HG02943 (cell line): ENCODE data around the gene CCL15.
"Not testable (repeated sequence)": the region's sequence is repeated elsewhere in the genome, so short reads cannot be mapped to it uniquely, and the experiment has no call there.

Experiments used
- ATAC-seq: cut with Tn5 transposase; IDR thresholded peaks from one replicate; pipeline ENCODE4 v1.9.1; 2021; ENCODE audit warnings: mild to moderate bottlenecking, low read depth, moderate library complexity; ENCODE audit not compliant: unreplicated experiment

Gene CCL15

DNA sequence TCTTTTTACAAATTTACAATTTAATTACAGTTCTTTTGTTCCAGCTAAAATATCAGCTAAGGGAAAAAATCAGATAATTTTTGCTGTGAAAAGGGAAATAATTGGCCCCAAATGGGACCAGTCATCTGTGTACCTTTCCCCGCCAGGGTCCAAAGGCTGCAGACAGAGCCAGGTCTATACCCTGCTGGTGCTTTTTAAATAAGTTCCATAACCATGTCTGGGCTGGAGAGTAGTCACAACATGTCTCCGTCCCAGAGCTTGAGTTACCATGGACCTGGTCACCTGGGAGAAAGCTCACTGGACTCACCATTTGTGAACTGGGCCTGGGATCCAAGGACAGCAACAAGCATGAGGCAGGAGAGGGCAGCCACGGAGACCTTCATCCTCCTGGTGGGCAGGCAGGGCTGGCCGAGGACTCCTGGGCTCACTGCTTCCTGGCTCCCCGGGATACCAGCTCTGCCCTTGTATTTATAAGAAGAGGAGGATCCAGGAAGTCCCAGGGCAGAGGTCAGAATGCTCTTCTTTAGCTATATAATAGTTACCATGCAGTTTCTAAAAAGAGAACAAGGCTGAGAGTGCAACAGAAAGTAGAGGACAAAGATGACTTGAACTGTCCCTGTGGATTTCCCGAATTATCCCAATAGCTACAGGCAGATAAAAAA is at the start of gene CCL15:
TSS of gene CCL15 (minus strand) at position 444 of the 662 bp plus-strand sequence. CDS start at position 383, 61 bp downstream.
- ATAC-seq: no peak

DNA sequence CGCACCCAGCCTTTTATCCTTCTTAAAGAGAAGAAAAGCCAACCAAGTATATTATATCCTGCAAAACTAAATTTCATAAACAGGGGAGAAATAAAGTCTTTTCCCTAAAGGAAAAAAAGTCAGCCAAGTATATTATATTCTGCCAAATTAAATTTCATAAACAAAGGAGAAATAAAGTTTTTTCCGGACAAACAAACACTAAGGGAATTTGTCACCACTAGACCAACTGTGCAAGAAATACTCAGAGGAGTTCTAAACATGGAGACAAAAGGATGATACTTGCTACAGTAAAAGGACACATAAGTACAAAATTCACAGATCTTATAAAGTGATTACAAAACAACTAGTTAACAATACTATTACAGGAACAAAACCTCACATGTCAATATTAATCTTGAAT is 48.3 kb upstream of the CCL15 start:
- no peak for ATAC-seq

- no peak for ATAC-seq
Observed at GRCh38 chr17:36048066-36048465, 46.7 kb upstream of the CCL15 start.

DNA sequence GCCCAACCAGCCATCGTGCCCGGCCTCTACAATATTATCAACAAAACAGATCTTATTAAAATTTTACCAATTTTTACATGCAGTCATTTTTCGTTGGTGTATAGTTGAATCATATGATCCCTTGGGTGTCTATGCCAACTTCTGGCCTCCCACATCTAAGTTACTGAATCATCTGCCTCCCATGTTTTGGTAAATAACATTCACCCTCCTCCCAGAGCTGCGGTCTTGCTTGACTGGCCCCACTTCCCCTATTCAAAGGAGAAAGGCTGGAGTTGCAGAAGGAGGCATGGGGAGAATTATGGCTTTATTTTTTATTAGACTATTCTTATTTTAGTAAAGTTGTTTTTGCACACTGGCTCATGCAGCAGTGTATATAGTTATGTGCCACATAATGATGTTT is 34.9 kb upstream of the CCL15 start:
- no peak for ATAC-seq

GRCh38 chr17:36034127-36034526 is 32.8 kb upstream of the CCL15 start:
- ATAC-seq: no peak

DNA sequence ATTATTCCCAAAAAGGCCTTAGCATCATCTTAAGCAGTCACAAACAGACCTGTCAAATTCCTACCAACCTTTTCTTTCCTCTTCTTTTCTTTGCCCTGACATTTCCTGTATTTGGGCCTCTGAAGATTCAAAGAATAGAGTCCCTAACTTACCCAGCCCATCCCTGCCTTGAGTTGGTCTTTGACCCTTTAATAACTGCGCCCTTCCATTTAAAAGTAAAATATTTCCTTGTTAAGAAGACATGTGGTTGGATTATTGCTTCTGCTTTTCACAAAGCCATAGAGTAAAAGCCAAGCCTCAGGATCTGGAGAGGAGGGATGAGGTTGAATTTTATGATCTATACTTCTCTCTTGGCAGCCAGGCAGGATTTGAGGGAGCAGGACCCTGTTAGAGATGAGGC is 29.6 kb upstream of the CCL15 start:
- ATAC-seq: no peak

- no peak for ATAC-seq
Observed at GRCh38 chr17:36027761-36028160, 26.4 kb upstream of the CCL15 start.

DNA sequence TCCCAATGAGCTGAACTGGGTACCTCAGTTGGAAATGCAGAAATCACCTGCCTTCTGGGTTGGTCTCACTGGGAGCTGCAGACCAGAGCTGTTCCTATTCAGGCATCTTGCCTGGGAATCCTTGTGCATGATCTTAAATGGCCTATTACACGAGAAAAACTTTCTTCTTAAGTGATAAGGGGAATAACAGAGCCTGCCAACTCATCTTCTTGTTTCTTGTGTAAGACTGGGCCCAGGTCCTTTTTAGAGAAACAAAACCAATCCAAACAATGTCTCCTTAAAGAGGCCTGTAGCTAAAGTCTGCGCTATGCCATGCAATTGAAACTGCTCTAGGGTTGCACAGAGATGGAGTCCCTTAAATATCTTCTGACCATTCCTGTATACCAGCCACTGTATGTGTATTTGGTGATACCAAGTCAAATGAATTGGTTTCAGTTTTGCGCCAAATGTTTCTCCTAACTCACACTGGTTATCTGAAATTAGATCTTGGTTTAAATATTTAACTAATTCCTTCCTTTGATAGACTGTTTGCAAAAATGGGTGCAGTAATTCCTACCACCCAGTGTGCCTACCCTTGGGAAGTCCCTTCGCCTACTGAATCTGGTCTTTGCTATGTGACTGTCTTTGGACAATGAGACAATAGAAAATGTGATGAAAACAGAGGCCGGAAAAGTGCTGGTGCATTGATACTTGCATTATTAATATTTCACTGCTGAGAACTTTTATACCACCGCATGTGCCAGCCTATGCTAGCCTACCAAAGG is 22.9 kb upstream of the CCL15 start:
- no peak for ATAC-seq

- ATAC-seq: no peak
Observed at GRCh38 chr17:36019423-36019822, 18.1 kb upstream of the CCL15 start.

GRCh38 chr17:36017799-36018198 is 16.4 kb upstream of the CCL15 start, which contains the start of gene CCL23:
CCL23 (minus strand) TSS chr17:36017972; CDS start chr17:36017897, 75 bp downstream.
- no peak for ATAC-seq

DNA sequence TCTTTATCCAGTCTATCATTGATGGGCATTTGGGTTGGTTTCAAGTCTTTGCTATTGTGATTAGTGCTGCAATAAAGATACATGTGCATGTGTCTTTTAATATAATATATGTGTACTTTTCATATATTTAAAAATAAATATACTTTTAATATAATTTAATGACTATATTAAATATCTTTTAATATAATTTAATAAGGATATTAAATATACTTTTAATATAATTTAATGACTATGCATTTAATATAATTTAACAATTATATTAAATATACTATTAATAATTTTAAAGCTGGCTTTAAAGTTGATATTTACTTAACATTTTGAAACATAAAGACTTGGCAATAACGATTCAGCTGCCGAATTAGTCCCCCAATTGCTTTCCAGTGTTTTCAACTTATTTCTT is 15.2 kb upstream of the CCL15 start:
- ATAC-seq: no peak

DNA sequence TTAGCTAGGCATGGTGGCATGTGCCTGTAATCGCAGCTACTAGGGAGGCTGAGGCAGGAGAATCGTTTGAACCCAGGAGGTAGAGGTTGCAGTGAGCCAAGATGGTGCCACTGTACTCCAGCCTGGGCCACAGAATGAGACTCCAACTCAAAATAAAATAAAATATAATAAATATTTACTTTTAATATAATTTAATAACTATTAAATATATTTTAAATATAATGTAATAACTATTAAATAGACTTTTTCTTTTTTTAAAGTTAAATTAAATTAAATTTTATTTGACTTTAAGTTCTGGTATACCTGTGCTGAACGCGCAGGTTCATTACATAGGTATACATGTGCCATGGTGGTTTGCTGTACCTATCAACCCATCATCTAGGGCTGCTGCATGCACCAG is 14.5 kb upstream of the CCL15 start:
- not testable (repeated sequence) for ATAC-seq

- ATAC-seq: no peak
Observed at GRCh38 chr17:36014946-36015345, 13.6 kb upstream of the CCL15 start.

DNA sequence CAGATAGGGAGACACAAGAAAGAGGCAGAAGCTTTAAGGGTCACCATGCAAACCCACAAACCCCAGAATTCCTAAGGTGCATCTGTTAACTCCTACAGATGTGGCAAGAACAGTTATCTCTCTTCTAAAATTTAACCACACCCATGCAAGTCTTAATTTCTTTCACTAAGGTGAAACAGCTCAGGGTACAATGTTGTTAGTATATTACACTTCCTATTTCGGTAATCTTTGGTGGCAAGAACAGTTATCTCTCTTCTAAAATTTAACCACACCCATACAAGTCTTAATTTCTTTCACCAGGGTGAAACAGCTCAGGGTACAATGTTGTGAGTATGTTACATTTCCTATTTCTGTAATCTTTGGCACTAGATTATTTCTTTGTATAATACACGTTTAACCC is 9.8 kb upstream of the CCL15 start:
- no peak for ATAC-seq

- no peak for ATAC-seq
Observed at GRCh38 chr17:36008998-36009665, 7.8 kb upstream of the CCL15 start.

DNA sequence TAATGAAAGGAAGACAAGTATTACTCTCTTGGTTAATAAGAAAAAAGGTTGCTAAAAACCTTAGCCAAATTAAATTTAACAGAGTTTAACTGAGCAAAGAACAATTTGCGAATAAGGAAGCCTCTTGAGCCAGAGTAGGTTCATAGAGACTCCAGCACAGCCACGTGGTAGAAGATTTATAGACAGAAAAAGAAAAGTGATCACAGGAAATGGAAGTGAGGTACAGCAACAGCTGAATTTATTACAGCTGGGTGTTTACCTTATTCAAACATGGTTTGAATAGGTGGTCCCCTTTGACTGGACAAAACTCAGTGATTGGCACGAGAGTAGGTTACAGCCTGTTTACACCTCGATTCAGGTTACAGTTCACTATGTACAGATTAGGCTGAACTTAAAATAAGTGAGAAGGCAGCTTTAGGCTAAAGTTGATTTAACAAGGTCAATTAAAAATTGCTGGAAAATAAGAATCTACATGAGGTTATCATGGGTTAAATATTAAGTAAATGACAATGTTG is 3.3 kb upstream of the CCL15 start:
- ATAC-seq: no peak

GRCh38 chr17:36002631-36003030 is 1.3 kb upstream of the CCL15 start:
- ATAC-seq: no peak

DNA sequence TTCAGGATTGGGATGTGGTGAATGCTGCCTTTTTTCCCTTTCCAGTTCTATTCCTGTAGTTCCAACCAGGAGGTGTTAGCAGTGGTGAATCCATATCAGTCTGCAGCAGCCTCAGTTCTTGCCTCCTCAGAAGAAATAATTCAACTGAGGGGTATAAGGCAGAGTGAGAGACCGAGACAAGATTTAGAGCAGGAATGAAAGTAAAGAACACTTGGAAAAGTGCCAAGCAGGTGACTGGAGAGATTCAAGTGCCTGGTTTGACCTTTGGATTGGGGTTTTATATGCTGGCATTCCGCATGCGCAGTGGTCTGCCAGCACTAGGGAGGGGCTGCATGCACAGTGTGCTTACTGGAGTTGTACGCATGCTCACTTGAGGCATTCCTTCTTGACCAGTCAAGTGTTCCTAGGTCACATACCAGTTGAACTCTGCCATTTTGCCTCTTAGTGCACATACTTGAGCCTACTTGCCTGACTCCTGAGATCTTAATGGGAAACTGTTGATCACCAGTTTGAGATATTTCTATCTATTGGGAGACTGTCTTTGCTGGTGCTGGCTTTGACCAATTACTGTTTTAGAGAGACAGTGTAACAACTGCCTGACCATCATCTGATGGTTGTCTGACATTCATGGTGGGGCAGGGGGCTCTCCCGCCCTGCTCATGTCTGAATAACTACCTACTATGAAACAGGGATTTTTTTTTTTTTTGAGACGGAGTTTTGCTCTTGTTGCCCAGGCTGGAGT is 680 bp upstream of the CCL15 start:
- ATAC-seq: no peak

DNA sequence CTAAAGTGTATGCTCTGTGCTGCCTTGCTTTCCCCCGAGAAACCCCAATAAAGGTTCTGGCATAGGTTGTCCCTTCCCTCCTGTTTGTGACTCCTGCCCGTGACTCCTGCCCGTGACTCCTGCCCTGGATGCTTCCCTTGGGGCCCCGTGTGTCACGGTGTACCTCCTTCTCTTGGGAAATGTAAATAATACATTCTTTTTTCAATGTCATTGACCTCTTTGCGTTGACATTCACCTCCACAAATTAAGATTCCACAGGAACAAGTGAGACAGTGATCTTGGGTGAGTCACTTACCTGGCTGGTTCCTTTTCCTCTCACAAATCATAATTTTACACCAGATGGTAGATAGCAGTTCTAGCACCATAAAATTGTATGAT is 632 bp downstream of the CCL15 start:
- ATAC-seq: no peak

GRCh38 chr17:35998756-35999155 is 2.6 kb downstream of the CCL15 start:
- no peak for ATAC-seq
